Stimulated activated naive CD4-positive, alpha-beta T cell treated with Interleukin-2 at 50 U/mL for 16 hours (primary cell): ENCODE data around the gene NRIP1.

Experiments
- DNase-seq: peaks from one replicate; lab custom pipeline; 2025; lab: John Stamatoyannopoulos, UW

Gene NRIP1

DNA sequence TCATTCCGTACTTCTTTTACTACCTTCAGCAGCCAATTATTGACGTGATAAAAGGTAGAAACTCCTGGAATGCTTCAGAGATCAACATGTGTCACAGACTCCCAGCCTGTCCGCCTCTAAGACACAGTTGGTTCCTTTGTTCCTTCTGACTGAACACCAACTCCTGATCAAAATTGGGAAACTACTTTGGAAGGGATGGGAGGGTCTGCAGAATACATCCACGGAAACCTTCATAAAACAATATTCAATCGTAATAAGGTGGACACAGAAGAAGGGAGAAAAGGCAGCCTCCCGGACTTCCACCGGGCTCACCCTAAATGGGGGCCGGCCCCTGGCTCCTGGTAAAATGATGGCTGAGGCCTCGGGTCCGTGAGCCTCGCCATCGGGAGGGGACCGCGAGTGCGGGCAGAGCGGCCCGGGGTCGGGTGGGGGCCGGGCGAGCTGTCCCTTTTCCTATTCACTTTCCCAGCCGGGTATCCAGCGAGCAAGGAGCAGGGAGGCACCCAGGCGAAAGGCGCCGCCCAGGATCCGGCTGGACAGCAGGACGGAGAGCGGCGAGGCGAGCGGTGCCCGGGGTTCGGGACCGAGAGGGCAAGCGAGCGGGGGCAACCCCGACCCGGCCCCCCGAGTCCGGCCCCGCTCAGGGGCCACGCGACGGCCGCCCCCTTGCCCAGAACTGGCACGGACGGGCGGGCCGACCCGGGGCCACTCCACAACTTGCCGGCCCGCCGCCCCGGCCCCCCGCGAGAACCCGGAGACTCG is 805 bp downstream of the NRIP1 start:
- DNase-seq, result no peak

GRCh38 chr21:15063081-15063813 is 1.6 kb downstream of the NRIP1 start:
- no peak for DNase-seq

DNA sequence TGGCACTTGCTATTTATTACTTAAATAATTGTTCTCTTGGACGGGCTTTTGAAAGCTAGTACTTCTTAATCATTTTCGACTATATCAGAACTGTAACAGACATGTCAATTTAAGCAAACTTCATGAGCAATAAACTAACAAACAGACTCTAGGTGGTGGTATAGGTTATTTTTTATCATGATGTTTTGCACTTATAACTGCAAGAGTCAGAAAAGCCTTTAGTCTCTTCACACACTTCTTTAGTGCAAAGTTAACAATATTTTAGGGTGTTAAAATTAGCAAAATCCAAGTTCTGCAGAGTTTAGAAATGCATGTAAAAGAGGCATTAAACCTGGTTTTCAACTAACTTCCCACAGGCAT is 2.2 kb downstream of the NRIP1 start:
- DNase-seq, result no peak

DNA sequence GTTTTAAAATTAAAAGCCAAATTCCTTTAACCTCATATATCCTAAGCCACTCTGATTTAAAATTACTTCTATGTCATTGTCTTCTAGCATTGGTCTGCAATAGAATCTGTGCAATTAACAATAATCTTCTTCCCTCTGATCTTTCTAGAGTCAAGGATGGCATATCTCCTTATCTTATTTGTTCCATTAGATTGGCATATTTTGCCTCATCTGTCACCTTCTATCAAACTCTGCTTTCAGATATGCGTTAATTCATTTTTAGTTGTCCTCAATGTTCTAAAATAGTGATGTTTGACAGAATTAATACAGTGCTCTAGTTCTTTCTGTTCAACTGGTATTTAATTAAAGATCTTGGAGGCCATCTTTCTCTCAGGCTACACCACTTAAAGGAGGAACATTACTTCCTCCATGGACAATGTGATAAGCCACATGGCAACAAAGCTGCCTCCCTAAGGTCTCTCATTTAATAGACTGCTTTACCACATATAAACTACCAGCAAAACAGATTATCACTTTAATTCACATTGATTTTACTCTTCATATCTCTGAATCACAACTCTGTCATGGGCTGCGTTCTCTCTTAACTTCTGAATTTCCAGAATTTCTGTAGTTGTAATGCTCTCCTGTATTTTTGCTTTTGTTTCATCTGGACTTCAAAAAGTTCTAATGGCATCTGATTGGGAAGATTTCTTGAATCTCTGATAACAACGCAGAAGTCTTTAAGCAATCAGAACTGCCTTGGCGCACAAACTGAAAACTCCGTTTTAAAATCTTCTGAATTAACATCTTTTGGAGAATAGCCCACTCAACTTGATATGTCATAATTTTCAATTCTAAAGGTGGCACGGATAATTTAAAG is 2.8 kb downstream of the NRIP1 start:
- DNase-seq, result no peak

DNA sequence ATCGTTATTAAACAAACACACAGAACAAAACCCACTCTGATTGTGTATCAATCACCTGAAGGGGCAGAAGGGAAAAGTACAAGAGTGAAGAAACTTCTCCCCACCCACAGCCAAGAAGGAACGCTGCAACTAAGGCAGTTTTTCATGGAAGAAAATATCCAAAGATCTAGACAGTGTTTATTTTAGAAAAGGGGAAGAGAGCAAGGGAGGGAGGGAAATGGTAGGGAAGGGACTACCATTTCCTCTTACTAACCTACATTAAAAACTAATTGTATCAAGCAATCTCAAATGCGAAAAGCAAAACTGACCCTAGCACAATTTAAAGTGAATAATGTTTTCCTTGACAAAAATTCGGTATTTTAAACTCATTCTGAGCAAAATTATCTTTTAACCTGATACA is 3.5 kb downstream of the NRIP1 start:
- no peak for DNase-seq

GRCh38 chr21:15060543-15061175 is 4.1 kb downstream of the NRIP1 start:
- DNase-seq, result no peak

DNA sequence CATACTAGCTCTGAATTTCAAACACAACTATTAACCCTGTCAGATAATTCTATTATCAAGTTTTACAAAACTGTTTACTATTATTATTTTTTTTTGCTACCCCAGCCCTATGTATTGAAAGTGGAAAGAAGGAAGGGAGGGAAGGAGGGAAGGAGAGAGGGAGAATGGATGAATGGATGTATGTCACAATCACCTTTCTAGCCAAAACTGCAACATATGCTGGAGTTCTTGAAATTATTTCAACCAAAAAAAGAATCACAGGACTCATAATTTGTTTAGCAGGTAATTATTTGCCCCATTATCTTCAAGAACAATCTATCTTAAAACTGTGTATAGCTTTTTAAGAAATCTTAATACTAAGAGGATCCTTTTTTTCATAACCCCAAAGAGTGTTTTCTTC is 5.4 kb downstream of the NRIP1 start:
- no peak for DNase-seq

DNA sequence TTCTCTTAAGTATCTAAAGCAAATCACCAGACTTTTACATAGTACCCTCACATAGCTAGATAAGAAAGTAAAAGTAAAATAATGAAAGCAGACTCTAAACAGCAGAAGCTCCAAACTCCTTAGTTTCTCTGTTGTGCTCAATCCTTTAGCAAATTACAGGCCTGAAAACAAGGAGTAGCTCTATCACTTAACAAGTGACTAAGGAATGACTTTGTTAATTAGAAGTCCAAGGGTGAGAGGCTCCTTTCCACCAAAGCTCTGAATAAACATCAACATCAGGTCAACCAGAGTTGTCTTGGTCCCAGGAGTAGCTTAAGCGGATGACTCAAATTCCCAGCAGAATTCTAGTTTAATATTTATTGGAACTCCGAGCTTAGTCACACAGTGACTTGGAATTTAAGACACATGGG is 5.9 kb downstream of the NRIP1 start:
- DNase-seq, result no peak

DNA sequence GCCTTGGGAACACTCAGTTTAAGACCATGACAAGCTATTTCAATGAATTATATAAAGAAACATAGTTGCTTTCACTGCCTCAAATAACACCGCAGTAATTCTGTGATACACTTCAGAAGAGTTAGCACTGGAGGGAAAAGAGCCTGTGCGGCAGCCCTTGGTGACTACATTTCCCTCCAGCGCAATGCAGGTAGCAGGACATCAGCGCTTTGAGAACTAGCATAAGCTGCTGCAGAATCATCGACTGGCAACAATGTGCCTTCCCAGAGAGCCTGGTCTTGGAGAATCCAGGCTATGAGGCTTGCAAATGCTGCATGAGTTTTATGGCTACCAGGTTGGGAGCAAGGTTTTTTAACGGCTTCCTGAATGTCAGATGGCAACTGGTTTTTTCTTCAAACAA is 7.5 kb downstream of the NRIP1 start:
- no peak for DNase-seq

- no peak for DNase-seq
Measured at GRCh38 chr21:15054606-15055239, 10.1 kb downstream of the NRIP1 start.

- DNase-seq, result no peak
Measured at GRCh38 chr21:15054089-15054488, 10.7 kb downstream of the NRIP1 start.

DNA sequence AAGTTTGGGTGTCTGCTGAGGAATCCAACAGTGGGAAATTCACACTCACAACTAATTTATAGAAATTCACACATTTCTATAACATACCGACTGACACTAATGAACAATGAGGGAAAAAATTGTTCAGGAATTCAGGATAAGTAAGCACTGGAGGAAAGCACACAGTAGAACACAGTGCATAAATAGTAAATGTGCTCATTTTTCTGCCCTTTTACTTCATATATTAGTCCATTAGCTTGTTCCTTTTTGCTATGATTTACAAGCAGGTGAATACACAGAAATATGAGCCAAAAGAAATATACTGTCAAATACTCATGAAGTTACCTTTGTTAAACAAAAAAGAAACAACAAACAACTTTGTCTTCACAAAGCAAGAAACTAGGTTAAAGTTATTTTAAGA is 11.3 kb downstream of the NRIP1 start:
- DNase-seq, result no peak

GRCh38 chr21:15052459-15052763 is 12.4 kb downstream of the NRIP1 start:
- no peak for DNase-seq

GRCh38 chr21:15051644-15052458 is 12.9 kb downstream of the NRIP1 start:
- no peak for DNase-seq

GRCh38 chr21:15050568-15051377 is 14.0 kb downstream of the NRIP1 start:
- DNase-seq, result no peak

DNA sequence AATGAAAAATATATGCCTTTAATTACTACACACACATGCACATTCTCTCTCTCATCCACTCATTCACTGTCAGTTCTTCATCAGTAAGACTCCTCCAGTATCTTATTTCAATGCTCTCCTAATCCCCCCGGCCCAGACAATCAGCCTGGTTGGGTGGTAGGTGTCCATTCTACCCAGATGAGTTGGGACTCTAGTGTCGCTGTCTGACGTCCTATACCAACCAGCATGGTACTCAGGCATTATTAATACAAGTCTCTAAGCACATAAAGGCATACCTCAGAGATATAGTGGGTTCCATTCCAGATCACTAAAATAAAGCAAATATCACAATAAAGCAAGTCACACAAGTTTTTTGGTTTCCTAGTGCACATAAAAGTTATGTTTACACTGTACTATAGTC is 19.8 kb downstream of the NRIP1 start:
- no peak for DNase-seq

DNA sequence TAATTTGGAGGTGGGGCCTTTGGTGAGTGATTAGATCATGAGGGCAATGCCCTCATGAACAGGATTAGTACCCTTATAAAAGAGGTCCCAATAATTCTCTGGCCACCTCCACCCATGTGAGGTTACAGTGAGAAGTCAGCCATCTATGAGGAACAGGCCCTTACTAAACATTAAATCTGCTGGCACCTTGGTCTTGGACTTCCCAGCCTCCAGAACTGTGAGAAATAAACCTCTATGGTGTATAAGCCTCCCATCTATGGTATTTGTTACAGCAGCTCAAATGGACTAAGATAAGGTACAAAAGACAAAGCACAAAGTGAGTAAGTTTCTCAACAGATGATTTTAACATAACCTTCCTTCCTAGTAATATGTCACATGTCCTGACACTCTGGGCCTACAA is 22.3 kb downstream of the NRIP1 start:
- DNase-seq, result no peak

- DNase-seq, result no peak
Measured at GRCh38 chr21:15039607-15040299, 25.0 kb downstream of the NRIP1 start.

DNA sequence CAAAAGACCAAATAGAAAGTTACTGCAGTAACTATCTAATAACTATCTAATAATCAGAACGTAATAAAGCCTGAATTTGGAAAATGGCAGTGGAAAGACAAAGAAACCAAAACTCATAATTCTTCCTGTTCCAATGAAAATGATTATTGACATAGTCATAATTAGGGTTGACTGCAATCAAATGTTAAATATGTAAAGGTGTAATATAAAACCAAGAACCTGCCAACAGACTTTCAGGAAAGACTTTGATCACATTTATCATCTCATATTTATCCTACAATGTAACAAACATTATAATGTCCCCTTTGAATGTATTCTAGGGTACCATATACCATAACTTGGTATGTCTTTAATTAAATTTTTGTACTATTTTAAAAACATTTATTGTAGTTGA is 26.9 kb downstream of the NRIP1 start:
- DNase-seq, result no peak
